GM19452 (cell line): Measurements from ENCODE around the gene ROBO2.
"Not testable (repeated sequence)": the region's sequence is repeated elsewhere in the genome, so short reads cannot be mapped to it uniquely, and the experiment has no call there.

Experiments
- ATAC-seq: cut with Tn5 transposase; IDR thresholded peaks from one replicate; pipeline ENCODE4 v1.9.1; 2021; ENCODE audit not compliant: unreplicated experiment

ROBO2 gene

DNA sequence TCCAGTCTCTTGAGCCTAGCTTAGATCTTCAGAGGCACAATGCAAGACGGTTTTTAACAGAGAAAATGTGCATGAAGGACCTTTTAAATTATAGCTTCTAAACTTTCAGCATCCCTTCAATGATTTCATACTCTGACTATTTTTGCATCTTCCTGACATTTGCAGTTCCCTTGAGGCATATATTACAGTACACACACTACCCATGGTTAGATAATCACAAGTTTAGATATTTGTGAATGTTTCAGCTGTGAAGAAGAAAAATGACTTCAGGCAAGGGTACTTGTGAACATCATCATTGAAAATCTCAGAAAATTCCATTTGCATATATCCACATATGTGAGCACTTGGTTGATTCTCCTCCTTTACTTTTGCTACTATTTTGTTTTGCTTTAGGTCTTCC, 341.5 kb downstream of the ROBO2 start:
- no peak for ATAC-seq

DNA sequence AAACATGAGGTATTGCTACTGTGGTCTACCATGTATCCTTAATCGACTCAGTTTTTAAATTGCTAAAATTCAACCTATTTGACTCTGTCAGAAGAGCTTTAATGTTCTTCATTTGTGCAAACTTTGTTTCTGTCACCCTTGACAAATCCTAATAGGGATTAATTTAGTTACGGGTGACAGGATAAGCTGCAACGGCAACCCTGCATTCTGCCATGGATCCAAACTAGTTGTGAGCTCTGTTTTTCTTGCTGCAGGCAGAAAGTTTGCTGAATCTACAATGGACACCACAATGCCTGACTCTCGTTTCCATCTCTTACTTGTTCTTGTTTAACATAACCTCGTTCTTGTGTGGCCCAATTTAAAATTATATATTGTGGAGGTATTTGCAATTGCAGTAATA, 352.3 kb downstream of the ROBO2 start:
- no peak for ATAC-seq

DNA sequence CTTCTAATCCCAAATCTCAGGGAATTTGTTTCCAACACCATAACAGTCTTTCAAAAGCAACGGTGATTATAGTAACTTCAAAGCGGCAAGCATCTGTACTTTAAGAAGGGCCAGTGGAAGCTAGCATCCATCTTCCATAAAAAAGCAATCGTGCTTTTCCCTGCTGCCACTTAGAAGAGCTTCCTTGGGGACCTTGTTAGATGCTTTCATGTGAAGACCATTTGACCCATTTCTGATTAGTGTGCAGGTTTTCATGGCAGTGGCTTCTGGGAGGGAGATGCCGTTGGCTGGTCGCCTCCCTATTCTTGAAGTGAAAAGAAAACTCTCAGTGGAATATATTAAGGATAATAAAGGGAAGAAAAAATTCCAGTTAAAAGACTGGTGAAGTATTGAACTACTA, 354.1 kb downstream of the ROBO2 start:
- no peak for ATAC-seq

DNA sequence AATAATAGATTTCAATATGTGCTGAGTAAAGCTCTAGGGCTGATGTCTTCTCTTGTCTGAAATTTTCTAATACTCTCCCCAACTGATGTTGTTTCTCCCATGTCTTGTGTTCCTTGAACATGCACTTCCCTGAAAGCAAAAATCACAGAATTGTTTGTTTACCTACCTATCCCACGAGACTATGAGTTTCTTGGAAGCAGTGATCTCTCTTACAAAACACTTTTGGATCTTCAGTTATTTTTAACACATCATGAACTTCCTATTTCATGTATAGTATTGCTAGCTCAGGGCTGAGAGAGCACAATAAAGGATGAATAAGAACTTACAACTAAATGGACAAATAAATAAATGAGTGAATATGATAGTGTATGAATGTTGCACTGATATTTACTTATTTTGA, 365.0 kb downstream of the ROBO2 start:
- no peak for ATAC-seq

DNA sequence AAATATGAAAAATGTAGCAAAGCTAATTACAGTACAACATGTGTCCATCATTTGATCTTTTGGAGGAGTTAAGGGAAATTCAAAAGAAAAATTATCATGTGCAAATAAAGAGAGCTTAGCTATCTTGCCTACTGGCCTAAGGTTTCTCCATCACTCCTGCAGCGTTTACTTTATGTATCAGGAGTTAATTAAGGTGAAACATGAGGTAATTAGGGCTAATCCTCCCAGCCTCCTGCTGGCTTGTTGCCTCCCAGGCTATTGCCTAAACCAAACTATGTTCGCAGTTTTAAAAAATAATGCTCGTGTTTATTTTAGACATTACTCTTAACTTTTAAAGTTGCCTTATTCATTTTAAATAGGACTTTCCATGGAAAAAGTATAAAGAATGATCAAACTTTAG, 367.5 kb downstream of the ROBO2 start:
- ATAC-seq = no peak

DNA sequence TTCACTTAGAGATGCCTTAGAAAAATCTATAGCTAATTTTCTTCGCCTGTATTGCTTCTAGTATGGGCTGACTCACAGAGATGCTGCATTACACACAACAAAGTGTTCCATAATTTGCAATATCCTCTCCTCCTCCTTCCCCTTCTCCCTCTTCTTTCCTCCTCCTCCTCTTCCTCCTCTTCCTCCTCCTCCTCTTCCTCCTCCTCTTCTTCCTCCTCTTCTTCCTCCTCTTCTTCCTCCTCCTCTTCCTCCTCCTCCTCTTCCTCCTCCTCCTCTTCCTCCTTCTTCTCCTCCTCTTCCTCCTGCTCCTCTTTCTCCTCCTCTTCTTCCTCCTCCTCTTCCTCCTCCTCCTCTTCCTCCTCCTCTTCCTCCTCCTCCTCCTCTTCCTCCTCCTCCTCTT, 370.4 kb downstream of the ROBO2 start:
- not testable (repeated sequence) for ATAC-seq

DNA sequence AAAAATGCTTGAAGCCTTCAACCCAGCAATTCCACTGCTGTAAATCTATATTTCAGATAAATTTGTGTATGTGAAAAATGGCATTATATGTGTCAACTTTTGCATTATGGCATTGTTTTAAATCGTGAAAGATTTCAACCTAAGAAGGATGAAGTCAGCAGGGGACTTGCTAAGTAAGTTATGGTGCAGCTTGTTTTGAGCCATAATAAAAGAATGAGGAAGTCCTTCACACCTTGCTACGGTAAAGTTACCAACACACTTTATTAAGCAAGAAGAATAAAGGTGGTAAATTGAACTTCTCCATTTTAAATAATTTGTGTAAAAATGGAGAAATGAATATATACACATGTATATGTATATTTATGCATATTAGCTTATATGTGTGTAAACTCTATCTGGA, 371.4 kb downstream of the ROBO2 start:
- ATAC-seq = no peak

DNA sequence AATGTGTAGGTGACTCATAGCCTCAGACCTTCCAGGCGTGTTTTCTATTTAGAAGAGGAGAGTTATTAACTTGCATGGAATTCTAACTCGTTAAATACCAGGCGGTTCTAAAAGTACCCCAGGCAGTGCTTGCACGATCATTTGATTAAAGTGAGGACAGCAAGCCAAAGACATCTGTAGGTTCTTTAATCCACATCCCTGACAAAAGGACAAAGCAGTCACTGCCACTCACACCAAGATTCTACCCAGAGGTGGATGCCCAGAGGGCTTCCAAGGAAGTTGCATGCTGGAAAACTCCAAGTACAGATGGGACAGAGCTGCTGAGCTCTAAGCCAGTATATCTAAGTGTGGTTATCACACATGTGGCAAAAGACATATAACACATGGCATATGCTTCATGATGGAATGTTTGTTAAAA, 372.1 kb downstream of the ROBO2 start:
- no peak for ATAC-seq

DNA sequence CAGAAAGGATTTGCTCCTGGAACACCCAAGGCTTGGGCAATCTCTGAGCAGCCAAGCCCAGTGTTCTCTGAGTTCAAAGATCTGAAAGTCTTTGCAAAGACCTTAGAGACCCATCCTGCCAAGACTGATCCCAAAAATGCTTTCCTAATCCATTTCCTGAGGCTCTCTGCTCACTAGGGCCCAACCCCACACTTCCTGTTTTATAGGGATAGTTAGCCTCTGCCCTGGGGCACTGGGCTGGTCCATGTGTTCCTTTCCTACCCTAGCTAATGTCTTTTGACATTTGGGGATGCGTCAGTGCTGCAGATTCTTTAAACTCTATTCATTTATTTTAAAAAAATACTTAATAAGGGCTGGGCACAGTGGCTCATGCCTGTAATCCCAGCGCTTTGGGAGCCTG, 372.7 kb downstream of the ROBO2 start:
- no peak for ATAC-seq

DNA sequence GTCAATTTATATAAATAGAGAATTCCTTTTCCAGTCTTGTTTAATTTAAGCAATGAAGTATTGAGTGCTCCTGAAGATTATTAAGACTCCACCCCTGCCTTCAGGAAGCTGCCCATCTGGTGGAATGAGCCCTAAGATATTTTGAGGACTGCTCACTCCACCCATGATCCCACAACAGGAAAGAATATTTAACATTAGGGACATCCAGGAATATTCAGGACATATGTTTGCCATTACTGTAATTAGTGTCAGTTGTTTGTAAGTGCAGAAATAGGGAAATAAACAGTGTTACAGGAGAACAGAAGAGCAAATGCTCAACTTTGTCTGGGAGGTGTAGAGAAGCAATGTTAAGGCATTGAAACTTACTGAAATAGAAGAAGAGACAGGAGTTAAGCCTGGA, 375.0 kb downstream of the ROBO2 start:
- no peak for ATAC-seq

DNA sequence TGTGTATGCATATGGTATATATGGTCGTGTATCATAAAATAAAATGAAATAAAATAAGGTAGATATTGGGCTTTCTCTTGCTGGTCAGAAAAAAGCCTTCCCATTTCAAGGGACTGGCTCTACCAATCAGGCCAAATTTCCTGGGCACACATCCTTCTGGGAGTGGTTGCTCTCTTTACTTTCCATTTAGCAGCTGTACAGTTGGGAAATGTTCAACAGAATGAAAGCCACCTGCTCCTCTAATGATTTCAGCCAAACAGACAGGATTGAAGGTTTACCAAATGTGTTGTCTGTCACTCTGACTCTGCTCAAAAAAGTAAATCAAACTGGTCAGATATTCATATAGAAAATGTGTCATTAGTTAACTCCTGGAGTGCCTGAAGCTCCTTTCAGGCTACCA, 380.4 kb downstream of the ROBO2 start:
- no peak for ATAC-seq

DNA sequence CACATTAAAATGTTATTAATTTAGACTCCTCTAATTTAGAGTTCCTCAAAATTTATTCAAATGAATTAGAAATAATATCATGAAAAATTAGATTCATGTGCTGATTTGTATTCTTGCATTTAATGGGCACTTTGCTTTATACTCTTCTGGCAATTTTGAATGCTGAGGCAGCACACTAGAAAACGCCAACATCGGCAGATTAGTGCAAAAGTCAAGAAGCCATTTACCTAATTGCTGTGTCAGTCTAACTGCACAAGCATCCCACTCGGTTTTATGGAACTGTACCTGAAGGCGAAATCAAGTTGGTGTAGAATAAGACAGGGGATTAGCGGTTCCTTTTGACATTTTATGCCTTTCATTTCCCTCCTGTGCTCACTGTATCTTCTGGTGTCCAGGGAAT, 382.0 kb downstream of the ROBO2 start:
- ATAC-seq = no peak

DNA sequence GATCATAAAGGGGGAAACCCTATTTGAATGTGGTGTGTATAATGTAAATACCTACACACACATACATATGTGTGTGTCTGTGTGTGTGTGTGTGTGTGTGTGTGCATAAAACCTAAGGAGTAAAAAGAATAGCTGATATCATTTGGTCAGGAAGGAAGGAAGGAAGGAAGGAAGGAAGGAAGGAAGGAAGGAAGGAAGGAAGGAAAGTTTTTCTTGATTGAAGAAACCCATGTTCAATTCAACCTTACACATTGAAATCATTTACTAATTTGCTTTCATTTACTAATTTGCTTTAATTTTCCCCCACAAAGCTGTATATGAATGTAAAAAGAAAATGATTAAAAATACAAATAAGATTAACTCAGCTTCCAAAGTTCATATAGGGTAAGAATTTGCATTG, 386.6 kb downstream of the ROBO2 start:
- ATAC-seq = no peak

DNA sequence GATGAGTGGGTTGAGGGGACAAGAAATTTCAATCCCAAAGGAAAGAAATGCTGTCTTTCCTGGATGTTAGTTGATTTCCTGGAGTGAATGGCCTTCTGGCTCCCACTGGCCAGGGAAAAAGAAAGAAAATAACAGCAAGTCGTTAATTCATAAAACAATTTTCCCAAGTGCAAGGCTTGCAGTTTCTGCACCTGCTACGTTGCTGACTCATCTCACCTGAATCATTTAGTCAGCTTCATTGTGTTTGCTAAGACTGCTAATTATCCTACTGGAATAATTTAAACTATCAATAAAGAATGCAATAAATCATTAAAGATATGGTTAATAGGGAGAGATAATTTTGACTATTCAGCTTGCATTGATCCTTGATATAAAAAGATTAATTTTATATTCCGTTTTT, 387.6 kb downstream of the ROBO2 start:
- ATAC-seq = no peak

DNA sequence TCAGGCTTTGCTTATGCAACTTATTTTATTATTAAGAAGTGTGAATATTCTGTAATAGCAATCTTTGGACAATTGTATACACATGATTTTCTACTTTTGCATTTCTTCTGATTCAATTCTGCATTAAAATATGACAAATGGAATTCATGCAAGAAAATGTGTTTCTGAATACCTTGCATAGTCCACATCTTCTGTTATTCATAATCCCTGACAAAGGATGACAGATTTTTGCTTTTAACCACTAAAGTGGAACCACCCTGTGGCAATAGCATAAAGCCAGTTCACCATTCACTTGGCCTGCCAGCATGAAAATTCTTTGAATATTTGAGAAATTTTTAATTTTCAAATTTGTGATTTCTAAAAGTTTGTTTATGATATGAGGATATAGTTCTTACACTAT, 397.0 kb downstream of the ROBO2 start:
- no peak for ATAC-seq

DNA sequence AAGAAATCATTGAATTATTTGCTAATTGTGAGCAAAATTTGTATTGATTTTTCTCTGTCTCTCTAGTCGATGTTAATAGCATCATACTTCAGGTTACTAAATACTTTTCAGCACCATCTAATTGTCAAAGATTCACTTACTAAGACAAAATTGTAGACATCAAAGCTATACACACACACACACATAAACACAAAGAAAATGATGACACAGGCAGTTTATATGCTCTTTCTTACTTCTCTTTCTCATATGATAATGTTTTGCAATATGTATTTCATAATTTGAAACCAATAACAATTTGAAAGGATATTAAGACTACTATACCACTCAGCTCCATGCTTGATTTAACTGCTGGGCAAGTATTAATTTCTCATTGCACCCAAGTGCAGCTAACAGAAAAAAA, 406.2 kb downstream of the ROBO2 start:
- ATAC-seq = no peak

DNA sequence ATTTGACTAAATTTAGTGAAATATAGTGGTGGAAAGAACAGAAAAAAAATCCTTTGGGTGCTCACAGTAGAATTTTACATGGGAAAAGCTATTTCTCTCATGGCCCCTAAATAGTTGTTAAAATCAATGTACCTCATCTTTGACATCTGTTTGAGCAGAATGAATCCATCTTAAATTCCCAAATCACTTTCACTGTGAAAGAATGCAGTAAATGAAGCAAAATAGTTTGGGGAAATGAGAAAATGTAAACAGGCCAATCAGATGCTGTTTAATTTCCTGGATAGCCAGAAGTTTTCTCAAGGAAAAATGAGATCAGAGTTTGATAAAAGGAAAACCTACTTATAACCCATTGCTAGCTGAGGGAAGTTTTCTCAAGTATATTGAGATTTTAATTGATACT, 406.9 kb downstream of the ROBO2 start:
- no peak for ATAC-seq

DNA sequence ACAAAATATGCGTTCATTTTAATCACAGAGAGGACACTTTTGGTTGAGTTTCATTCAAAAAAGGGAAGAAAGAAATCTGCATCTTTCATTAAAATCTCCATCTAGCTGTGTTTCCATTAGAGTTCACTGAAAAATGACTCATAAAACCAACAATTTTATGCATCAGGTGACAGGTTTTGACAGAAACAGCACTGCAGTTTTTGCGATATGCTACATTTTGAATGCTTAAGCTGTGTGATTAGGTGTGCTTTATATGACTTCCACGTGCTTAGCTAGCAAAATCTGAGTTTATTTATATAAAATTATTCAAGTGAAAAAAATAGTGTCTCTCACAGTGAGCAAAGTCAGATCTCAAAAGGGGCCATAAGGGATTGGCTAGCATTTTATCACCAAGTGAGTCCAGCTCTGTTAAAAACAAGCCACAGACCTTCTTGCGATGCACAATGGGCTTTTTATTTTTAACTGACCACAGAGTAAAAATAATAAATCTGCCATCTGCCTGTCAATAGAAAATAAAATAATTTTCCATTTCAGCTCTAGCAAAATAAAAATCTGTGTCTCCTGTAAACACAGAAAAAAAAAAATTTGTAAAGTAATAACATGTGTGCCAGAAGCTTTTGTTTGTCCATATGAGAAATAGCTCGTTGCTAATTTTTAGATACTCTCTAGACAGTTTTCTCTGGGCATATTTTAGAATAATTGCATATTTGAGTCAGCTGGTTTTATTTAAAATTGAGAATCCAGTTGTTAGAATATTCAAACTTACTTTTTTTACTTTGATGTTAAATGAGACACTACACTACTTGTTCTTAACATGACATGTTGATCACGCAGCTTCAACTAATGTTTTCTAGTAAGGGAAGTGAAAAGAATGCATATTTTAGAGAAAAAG, 409.8 kb downstream of the ROBO2 start:
- no peak for ATAC-seq

DNA sequence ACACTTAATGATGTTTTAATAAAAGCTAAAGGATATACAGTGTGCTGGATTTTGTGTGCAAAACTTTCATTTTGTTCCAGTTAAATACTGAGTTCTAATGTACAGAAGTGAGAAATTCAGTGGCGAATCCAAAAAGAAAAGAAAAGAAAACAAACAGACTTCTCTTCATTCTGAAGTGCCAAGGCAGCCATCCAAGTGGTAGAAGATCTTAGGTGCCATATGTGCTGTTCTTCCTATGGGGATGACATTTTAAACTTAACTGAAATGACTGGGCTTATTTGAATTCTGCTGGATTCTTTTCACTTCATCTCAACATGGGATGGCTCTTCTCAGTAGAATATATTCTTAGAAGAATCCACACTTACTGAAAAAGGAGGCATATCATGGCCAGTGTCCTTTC, 416.5 kb downstream of the ROBO2 start:
- no peak for ATAC-seq

DNA sequence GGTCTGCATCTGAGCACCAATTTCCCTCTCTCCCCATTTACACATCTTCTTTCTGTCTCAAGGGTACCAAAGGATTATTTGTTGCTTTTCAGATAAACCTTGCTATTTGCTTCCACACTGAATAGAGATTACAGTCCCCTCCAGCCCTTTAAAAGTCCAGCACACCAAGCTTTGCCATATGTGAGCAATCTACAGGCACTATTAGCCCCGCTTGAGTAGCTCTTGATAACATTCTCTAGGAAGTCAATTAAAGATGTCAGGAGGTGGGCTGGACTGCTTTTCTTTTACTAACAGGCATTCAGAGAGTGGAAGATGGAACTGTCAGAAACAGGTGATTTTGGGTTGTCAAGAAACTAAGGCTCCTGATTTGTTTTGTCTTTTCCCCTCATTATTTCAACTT, 417.0 kb downstream of the ROBO2 start:
- ATAC-seq = no peak

DNA sequence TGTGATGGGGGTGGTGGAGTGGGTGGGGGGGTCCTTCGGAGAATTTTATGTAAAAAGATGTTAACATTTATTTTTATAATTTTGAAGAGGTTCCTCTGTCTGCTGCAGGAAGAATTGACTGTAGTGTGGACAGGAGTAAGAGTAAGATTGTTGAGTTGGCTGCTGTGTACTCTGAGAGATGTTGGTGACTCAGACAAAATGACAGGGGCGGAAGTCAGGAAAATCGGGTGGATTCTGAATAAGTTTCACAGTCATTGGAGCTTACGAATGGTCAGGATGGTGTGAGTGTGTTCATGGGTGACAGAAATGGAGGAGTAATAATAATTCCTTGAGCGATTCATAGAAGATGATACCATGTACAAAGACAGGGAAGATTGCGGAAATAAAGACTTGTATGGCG, 420.0 kb downstream of the ROBO2 start:
- ATAC-seq = no peak

DNA sequence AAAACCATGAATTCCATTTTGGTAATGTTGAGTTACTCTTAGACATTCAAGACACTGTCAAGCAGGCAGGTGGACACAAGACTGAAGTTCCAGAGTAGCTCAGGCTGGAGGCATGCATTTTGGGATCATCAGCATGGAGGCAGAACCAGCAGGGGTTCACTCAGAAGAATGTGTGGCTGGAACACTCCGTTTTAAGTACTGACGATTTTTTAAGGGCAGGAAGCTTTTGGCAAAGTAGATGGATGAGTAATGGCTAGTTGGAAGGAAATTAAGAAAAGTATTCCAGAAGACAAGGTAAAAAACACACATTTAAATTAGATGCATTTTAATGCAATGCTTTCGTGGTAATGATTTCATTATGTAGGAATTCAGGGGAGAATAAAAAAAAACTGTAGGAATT, 420.4 kb downstream of the ROBO2 start:
- no peak for ATAC-seq

DNA sequence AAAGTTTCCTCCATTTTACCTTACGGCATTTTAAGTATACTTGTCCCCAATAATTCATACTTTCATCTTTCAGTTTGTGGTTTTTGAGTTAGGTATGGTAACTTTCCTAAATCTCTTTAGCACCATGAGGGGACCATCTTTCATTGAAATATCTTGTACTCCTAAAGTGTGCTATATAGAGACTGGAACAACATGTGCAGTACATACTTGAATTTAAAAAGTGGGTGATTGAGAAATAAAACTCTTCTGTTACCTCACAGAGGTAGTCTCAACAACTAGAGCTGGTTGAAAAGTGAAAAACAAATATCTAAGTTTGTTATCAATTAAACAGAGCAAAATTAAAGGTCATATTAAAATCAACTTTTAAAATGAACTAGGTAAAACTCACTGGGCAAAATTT, 423.1 kb downstream of the ROBO2 start:
- no peak for ATAC-seq
